Liver (tissue), 3 donors: Measurements from ENCODE around the gene NCLN.

Experiments used
- EGR1 ChIP-seq, 2 donors: IDR thresholded peaks; 2 replicates each; pipeline ENCODE4 v1.6.1; 2016 to 2018; ENCODE audit warnings: antibody characterized with exemption in 2 of 2, low read depth in 2 of 2
- FOXA2 ChIP-seq: IDR thresholded peaks from 2 replicates; pipeline ENCODE4 v1.6.1; 2016; ENCODE audit warnings: antibody characterized with exemption
- GABPA ChIP-seq, 2 donors: IDR thresholded peaks in 1 of 2; conservative IDR thresholded peaks in 1 of 2; 2 replicates each; pipeline ENCODE4 v1.6.1; 2016; ENCODE audit warnings: antibody characterized with exemption in 2 of 2, mild to moderate bottlenecking in 1 of 2, moderate library complexity in 1 of 2
- HNF4A ChIP-seq, 2 donors: conservative IDR thresholded peaks; 2 replicates each; pipeline ENCODE4 v1.6.1; 2016; ENCODE audit warnings: antibody characterized with exemption in 2 of 2, mild to moderate bottlenecking in 2 of 2
- JUND ChIP-seq, 2 donors: IDR thresholded peaks; 2 replicates each; pipeline ENCODE4 v1.6.1; 2016; ENCODE audit warnings: antibody characterized with exemption in 2 of 2
- NR2F2 ChIP-seq: IDR thresholded peaks from 2 replicates; pipeline ENCODE4 v1.6.1; 2016; ENCODE audit warnings: antibody characterized with exemption
- RAD21 ChIP-seq, 2 donors: IDR thresholded peaks; 2 replicates each; pipeline ENCODE4 v1.6.1; 2016; ENCODE audit warnings: antibody characterized with exemption in 2 of 2, mild to moderate bottlenecking in 2 of 2
- RXRA ChIP-seq, 2 donors: IDR thresholded peaks; 2 replicates each; pipeline ENCODE4 v1.6.1; 2017 to 2018; ENCODE audit warnings: antibody characterized with exemption in 2 of 2, mild to moderate bottlenecking in 1 of 2
- SP1 ChIP-seq: IDR thresholded peaks from 2 replicates; pipeline ENCODE4 v1.6.1; 2018; ENCODE audit warnings: antibody characterized with exemption, mild to moderate bottlenecking
- TAF1 ChIP-seq: conservative IDR thresholded peaks from 2 replicates; pipeline ENCODE4 v1.6.1; 2016; ENCODE audit warnings: antibody characterized with exemption, mild to moderate bottlenecking
- YY1 ChIP-seq: IDR thresholded peaks from 2 replicates; pipeline ENCODE4 v1.6.1; 2016; ENCODE audit warnings: antibody characterized with exemption, mild to moderate bottlenecking
- TF ChIP-seq, protein P1 (sequence below): fragments of 150-350 bp; IDR thresholded peaks from 2 replicates; pipeline ENCODE4 v1.5.1; 2017; ENCODE audit warnings: improper control_type of control experiment, low read depth, low read length; ENCODE audit not compliant: missing input control
- TF ChIP-seq, protein P2 (sequence below): IDR thresholded peaks from 2 replicates; pipeline ENCODE4 v1.6.1; 2016; ENCODE audit warnings: antibody characterized with exemption
- TF ChIP-seq, protein P3 (sequence below): IDR thresholded peaks from 2 replicates; pipeline ENCODE4 v1.6.1; 2016; ENCODE audit warnings: antibody characterized with exemption, mild to moderate bottlenecking
- donor health status: healthy.
- donor health status: healthy.

DNA sequence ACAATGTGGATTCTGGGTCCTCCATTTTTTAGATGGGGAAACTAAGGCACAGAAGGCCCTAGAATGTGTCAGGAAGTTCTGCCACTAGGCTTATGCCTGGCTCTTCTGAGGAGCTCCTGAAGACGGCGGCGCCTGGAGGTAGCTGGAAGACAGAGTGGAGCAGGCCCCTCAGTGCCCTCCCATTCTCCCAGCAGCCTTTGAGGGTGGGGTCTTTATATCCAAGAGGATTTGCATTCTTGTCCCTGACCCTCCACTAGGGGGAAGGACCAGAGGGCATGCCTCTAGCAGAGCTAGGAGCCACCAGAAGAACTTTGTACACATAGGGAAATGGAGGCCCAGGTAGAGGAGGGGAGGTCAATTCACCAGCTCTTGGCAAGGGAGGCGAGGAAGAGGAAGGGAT is 48.1 kb downstream of the NCLN start:
- TF ChIP-seq, protein P1, sequence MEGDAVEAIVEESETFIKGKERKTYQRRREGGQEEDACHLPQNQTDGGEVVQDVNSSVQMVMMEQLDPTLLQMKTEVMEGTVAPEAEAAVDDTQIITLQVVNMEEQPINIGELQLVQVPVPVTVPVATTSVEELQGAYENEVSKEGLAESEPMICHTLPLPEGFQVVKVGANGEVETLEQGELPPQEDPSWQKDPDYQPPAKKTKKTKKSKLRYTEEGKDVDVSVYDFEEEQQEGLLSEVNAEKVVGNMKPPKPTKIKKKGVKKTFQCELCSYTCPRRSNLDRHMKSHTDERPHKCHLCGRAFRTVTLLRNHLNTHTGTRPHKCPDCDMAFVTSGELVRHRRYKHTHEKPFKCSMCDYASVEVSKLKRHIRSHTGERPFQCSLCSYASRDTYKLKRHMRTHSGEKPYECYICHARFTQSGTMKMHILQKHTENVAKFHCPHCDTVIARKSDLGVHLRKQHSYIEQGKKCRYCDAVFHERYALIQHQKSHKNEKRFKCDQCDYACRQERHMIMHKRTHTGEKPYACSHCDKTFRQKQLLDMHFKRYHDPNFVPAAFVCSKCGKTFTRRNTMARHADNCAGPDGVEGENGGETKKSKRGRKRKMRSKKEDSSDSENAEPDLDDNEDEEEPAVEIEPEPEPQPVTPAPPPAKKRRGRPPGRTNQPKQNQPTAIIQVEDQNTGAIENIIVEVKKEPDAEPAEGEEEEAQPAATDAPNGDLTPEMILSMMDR, result no peak
- TF ChIP-seq TAF1 (no peak), NR2F2 (no peak), RXRA (IDR thresholded peaks at IDR 0.05) (no peak), RAD21 (IDR thresholded peaks at IDR 0.05) (no peak), GABPA (IDR thresholded peaks at IDR 0.05 in 1 of 2, conservative IDR thresholded peaks at IDR 0.05 in 1 of 2) (no peak), JUND (IDR thresholded peaks at IDR 0.05) (no peak), EGR1 (IDR thresholded peaks at IDR 0.05; ENCODE audit: low read depth in 2 of 2) (no peak), SP1 (no peak), HNF4A (conservative IDR thresholded peaks at IDR 0.05) (no peak), YY1 (no peak), FOXA2 (no peak)
- TF ChIP-seq, protein P2, sequence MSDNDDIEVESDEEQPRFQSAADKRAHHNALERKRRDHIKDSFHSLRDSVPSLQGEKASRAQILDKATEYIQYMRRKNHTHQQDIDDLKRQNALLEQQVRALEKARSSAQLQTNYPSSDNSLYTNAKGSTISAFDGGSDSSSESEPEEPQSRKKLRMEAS, result no peak
- TF ChIP-seq, protein P3, sequence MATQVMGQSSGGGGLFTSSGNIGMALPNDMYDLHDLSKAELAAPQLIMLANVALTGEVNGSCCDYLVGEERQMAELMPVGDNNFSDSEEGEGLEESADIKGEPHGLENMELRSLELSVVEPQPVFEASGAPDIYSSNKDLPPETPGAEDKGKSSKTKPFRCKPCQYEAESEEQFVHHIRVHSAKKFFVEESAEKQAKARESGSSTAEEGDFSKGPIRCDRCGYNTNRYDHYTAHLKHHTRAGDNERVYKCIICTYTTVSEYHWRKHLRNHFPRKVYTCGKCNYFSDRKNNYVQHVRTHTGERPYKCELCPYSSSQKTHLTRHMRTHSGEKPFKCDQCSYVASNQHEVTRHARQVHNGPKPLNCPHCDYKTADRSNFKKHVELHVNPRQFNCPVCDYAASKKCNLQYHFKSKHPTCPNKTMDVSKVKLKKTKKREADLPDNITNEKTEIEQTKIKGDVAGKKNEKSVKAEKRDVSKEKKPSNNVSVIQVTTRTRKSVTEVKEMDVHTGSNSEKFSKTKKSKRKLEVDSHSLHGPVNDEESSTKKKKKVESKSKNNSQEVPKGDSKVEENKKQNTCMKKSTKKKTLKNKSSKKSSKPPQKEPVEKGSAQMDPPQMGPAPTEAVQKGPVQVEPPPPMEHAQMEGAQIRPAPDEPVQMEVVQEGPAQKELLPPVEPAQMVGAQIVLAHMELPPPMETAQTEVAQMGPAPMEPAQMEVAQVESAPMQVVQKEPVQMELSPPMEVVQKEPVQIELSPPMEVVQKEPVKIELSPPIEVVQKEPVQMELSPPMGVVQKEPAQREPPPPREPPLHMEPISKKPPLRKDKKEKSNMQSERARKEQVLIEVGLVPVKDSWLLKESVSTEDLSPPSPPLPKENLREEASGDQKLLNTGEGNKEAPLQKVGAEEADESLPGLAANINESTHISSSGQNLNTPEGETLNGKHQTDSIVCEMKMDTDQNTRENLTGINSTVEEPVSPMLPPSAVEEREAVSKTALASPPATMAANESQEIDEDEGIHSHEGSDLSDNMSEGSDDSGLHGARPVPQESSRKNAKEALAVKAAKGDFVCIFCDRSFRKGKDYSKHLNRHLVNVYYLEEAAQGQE, result no peak
